ENCODE measurements around the gene CRP.
"Not testable (repeated sequence)": the region's sequence is repeated elsewhere in the genome, so short reads cannot be mapped to it uniquely, and the experiment has no call there.

The CRP gene

DNA sequence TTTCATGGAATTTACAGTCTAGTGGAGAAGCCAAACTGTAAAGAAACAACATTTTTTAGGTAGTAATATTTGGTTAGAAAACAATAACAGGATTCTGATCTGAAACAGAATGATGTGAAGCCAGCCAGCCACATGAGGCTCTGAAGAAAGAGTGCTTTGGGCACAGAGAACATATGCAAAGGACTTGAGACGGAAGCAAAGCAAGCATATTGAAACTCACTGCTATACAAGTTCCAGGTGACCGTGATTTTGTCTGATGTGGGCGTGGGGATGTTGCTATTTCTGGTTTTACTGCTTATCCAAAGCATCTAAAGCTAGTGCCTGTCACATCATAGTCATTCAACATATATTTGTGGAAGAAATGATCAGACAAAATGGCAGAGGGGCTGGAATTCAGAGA is 14.7 kb downstream of the CRP start:
- DNase-seq (ENCODE audit: low read depth in 2 of 2) = no peak

DNA sequence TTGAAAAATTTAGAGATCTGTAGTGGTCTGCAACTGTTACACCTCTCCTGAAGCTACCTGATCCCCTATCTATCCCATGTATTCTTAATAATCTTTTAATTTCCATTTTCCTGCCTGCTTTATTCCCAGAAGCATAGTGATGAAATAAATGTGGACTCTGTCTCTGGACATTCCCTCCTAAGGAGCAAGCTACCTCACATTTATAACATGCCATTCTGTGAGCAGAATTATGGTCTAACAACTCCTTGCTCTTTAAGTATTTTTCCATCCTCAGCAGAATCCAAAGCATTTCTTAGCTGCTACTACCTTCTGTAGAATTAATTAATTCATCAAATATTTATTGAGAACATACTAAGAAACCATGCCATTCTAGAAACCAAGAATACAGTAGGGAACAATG is 15.1 kb downstream of the CRP start:
- no peak for DNase-seq (ENCODE audit: low read depth in 2 of 2)

DNA sequence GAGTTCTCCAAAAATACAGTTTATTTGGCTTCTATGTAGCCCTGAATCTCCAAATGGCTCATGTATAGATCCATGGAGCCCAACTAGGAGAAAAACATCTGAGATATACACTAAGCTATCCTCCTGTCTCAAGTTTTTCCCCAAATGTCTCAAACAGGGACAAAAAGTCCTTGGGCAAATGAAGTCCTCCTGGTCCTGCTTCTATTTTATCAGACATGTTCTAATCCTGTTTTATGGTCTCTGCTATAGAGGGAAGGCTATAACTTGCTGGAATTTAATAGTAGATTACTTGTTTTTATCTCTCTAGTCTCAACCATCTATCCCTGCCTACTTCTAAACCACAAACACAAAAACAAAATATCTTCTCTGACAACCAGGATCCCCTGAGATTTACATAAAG is 26.9 kb downstream of the CRP start:
- DNase-seq (ENCODE audit: low read depth in 2 of 2) = no peak

DNA sequence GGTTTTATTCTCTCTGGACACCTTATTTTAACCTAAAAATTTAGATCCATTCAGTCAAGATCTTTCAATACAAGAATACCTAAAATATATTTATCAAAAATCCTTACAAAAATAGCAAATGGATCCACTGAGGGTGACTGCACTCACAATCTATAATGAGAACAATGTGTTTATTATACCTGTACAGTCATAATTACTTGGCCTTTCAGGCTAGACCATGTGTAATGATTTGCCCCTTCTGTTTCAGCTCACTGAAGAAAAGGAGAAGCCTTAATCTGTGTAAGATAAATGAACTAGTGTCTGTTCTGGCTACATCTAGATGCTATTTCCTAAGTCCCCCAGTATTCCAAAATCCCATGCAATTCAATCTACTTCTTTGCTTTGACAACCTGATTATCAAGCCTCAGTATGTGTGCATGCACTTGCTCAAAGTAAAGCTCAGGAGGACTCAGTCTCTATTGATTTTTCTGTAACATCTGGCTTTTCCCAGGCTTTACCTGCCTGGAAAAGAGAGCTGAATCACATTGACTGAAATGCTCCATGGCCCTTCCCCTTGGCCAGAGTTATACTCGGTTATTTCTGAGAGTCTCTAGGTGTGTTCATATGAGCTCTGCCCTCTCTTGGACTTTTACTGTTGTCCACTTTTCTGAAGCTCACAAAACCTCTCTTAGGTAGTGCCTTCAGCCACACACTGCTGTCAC is 27.6 kb downstream of the CRP start:
- no peak for DNase-seq (ENCODE audit: low read depth in 2 of 2)

DNA sequence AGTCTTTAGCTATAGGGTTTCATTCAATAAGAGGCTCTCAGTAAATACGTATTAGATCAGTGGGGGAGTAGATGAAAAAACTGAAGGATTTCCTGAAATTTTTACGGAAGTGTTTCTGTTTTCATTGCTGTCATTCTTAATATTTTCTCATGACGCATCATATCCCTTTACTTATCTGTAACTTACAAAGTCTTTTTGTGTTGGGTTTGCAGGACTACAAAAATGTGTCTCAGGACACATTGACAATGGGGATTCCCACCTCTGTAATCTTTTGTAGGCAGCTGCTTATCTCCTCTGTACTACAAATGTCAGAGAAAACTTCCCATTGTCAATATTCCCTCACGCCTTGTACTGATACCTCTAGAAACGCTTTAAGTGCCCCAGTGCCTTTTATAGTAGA is 35.5 kb downstream of the CRP start:
- no peak for DNase-seq (ENCODE audit: low read depth in 2 of 2)

DNA sequence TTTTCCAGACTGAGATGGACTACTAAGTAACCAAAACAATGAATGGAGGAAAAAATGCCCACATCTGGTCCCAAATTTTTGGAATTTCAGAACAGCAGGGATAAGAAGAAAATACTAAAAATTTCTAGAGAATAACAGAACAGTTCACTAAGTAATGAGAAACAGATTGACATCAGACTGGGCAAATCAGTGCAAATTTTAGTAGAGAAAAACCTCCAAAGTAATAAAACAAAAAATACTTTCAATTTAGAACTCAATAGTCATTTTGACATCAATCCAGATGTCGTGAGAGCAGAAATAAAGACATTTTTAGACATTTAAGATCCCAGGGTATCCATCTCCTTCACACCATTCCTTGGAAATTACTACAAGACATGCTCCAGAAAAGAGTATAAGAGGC is 39.3 kb downstream of the CRP start:
- no peak for DNase-seq (ENCODE audit: low read depth in 2 of 2)

DNA sequence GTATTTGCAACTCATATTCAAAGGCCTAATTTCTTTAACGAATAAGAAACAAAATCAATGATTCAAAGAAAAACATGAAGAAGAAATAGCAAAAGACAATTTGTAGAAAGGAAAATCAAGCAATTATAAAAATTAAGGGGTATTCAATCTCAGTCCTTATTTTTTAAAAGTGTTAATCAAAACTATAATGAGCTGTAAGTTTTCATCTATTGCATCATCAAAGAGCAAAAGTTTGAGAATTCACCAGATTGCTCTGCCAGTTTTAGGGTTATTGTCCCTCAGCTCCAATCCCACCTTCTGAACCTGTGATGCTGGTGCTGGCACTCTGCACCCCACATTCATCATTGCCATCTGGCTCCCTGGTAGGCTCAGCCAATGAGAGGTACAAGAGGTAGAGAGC is 42.0 kb downstream of the CRP start:
- not testable (repeated sequence) for DNase-seq (ENCODE audit: low read depth in 2 of 2)

DNA sequence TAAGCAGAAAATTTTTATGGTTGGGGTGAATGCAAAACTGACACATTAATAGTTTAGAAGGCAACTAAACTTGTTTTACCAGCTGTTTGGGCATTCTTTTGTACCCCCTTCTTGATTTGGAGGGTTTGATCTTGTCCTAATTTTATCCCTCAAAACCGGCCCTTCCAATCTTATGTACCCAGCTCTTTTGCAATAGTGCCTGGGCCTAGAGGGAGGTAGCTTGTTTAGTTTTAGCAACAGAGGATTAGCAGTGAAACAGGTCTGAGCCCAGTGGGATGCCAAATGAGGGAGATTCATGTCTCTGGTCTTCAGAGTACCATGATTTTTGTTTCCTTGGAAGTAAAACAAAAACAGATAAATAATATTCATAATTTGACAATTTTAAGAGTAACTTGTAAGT is 45.1 kb downstream of the CRP start:
- DNase-seq (ENCODE audit: low read depth in 2 of 2) = no peak

DNA sequence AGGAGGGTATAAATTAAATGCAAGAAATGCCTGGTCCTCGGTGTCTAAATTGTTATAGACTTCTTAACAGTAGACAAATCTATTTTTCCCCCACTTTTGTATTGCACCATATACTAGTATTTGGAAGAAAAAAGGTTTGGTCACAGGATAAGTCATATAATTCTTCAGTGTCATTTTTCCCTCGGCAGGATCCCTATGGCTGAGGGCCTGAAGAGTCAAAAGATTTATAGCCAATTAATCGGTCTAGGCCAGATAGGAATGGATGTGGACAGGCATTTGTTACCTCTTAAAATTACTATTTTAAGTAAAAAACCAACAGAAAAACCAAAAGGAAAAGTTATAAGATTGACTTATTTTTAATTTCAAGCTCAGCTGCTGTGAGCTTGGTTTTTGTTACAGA is 45.6 kb downstream of the CRP start:
- DNase-seq (ENCODE audit: low read depth in 2 of 2) = no peak

DNA sequence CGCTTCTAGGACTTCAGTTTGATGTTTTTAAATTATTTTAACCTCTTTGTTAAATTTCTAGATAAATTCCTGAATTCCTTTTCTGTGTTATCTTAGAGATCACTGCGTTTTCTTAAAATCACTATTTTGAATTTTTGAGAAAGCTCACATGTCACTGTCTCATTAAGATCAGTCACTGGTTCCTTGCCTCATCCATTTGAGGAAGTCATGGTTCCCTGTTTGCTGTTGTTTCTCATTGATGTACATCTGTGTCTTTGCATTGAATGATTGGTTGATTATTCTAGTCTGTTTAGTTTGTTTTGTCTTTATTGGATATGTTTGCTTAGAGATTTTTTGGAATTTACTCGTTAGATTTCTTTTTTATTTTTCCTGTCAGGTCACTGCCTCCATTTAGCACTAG is 50.1 kb downstream of the CRP start:
- no peak for DNase-seq (ENCODE audit: low read depth in 2 of 2)

DNA sequence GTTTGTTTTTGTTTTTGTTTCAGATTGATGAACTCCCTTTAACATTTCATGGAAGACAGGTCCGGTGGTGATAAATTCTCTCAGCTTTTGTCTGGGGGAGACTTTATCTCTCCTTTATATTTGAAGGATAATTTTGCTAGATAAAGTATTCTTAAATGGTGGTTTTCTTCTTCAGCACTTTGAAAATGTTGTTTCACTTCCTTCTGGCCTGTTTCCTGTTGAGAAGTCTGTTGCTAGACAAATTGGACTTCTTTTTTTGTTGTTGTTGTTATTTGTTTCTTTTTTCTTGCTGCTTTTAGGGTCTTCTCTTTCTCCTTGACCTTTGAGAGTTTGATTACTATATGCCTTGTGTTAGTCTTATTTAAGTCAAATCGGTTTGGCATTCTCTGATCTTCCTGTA is 50.8 kb downstream of the CRP start:
- DNase-seq (ENCODE audit: low read depth in 2 of 2) = no peak
